ENCODE measurements around the gene C2orf42. TPM values are rescaled to one million over a fixed set of nuclear protein-coding genes. Genes with fewer than 3 reads are reported as not detected.
"Not testable (repeated sequence)": the region's sequence is repeated elsewhere in the genome, so short reads cannot be mapped to it uniquely, and the experiment has no call there.

C2orf42 gene
- total RNA-seq = 24.0 and 32.1 TPM in 2 replicates

- intact Hi-C loops (cut with micrococcal nuclease) = loop anchor here (1.0 to 2.0 kb wide), 14 partner anchors 20 to 1036 kb away; partner anchors contain the start of genes GFPT1, GMCL1, PAIP2B and PCYOX1
Observed at GRCh38 chr2:70190418-70191243, at the start of gene C2orf42. C2orf42 (minus strand) TSS chr2:70191019; CDS start chr2:70181985, 9,034 bp downstream.

- intact Hi-C loops (cut with micrococcal nuclease) = loop anchor here (10.0 kb wide), 1 partner anchor 496 kb away; the partner anchor contains the start of gene ANXA4
Observed at GRCh38 chr2:70240599-70240998, 49.8 kb upstream of the C2orf42 start.

- intact Hi-C loops (cut with micrococcal nuclease) = no loop called here
Observed at GRCh38 chr2:70233926-70234325, 43.1 kb upstream of the C2orf42 start.

GRCh38 chr2:70226781-70227180, 36.0 kb upstream of the C2orf42 start:
- intact Hi-C loops (cut with micrococcal nuclease) = no loop called here

- intact Hi-C loops (cut with micrococcal nuclease) = not testable (repeated sequence)
Observed at GRCh38 chr2:70223305-70223704, 32.5 kb upstream of the C2orf42 start.

- intact Hi-C loops (cut with micrococcal nuclease) = no loop called here
Observed at GRCh38 chr2:70214953-70215549, 24.2 kb upstream of the C2orf42 start.

GRCh38 chr2:70214365-70214764, 23.5 kb upstream of the C2orf42 start:
- intact Hi-C loops (cut with micrococcal nuclease) = no loop called here

- intact Hi-C loops (cut with micrococcal nuclease) = no loop called here
Observed at GRCh38 chr2:70212298-70212932, 21.6 kb upstream of the C2orf42 start.

GRCh38 chr2:70211595-70211994, 20.8 kb upstream of the C2orf42 start:
- intact Hi-C loops (cut with micrococcal nuclease) = loop anchor here (2.0 kb wide), 1 partner anchor 21 kb away; the partner anchor contains the start of gene C2orf42

- intact Hi-C loops (cut with micrococcal nuclease) = no loop called here
Observed at GRCh38 chr2:70204452-70204851, 13.6 kb upstream of the C2orf42 start.

GRCh38 chr2:70203086-70203485, 12.3 kb upstream of the C2orf42 start:
- intact Hi-C loops (cut with micrococcal nuclease) = no loop called here

- intact Hi-C loops (cut with micrococcal nuclease) = no loop called here
Observed at GRCh38 chr2:70202236-70202806, 11.5 kb upstream of the C2orf42 start.

GRCh38 chr2:70201831-70202230, 11.0 kb upstream of the C2orf42 start:
- intact Hi-C loops (cut with micrococcal nuclease) = no loop called here

GRCh38 chr2:70201225-70201768, 10.5 kb upstream of the C2orf42 start:
- intact Hi-C loops (cut with micrococcal nuclease) = no loop called here

GRCh38 chr2:70199320-70199864, 8.6 kb upstream of the C2orf42 start:
- intact Hi-C loops (cut with micrococcal nuclease) = no loop called here

GRCh38 chr2:70192516-70192915, 1.7 kb upstream of the C2orf42 start:
- intact Hi-C loops (cut with micrococcal nuclease) = no loop called here

- intact Hi-C loops (cut with micrococcal nuclease) = loop anchor here (1.0 to 2.0 kb wide), 10 partner anchors 20 to 1036 kb away; partner anchors contain the start of genes GFPT1, GMCL1, PAIP2B and PCYOX1
Observed at GRCh38 chr2:70191244-70191735, 471 bp upstream of the C2orf42 start.

GRCh38 chr2:70188460-70188859, 2.4 kb downstream of the C2orf42 start:
- intact Hi-C loops (cut with micrococcal nuclease) = no loop called here

- intact Hi-C loops (cut with micrococcal nuclease) = not testable (repeated sequence)
Observed at GRCh38 chr2:70187170-70187569, 3.6 kb downstream of the C2orf42 start.

GRCh38 chr2:70182689-70183088, 8.1 kb downstream of the C2orf42 start:
- intact Hi-C loops (cut with micrococcal nuclease) = no loop called here

All from T-helper 1 cell treated with Interleukin-12 subunit alpha and Interleukin-12 subunit beta and Interleukin-4 antibody, amounts not matched to agents 30 ng/mL and 1 ng/mL, for 36 hours (primary cell).